NCI-H2196 (cell line): ENCODE results near the gene SCGB1A1.

Experiments
- DNase-seq: peaks from one replicate; lab custom pipeline; 2025; ENCODE audit not compliant: unreplicated experiment; lab: John Stamatoyannopoulos, UW

Gene SCGB1A1

DNA sequence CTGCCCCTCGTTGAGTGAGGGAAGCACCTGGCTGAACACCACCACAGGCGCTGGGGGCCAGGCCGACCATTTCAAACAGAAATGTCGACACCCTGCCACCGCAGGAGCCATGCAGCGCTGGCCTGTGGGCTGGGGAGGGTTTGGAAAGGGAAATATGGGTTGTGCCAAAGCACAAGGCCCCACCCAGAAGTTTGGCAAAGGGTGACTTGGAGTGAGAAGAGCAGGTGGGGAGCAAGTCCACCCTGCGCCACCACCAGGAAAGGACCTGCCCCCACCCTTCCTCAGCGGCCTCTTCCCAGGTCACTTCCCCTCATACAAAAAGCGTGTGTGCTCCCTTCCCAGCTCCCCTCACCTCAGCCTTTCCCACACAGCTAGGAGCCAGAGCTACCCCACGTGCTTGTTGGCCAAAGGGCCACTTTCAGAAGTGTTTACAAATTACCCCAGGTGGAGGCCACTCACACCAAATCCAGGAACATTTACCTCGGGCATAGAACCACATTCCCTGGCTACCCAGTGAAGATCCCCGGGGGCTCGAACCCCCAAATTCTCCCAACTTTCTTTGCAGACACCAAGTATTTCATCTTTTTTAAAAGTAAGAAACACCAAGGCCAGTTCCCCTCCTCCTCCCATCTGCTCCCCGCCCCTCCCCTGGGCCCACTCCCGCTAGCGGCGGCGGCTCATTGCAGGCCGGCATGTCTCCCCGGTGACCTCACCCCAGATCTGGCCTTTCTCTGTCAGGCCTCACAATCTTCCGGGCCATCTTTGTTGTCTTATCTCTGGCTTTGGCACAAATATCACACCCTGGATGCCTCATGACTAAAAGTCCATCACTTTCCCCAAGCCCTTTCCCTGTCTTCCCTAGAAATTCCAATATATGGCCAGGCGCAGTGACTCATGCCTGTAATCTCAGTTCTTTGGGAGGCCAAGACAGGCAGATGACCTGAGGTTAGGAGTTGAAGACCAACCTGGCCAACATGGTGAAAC lies 20.5 kb upstream of the SCGB1A1 start:
- no peak for DNase-seq

DNA sequence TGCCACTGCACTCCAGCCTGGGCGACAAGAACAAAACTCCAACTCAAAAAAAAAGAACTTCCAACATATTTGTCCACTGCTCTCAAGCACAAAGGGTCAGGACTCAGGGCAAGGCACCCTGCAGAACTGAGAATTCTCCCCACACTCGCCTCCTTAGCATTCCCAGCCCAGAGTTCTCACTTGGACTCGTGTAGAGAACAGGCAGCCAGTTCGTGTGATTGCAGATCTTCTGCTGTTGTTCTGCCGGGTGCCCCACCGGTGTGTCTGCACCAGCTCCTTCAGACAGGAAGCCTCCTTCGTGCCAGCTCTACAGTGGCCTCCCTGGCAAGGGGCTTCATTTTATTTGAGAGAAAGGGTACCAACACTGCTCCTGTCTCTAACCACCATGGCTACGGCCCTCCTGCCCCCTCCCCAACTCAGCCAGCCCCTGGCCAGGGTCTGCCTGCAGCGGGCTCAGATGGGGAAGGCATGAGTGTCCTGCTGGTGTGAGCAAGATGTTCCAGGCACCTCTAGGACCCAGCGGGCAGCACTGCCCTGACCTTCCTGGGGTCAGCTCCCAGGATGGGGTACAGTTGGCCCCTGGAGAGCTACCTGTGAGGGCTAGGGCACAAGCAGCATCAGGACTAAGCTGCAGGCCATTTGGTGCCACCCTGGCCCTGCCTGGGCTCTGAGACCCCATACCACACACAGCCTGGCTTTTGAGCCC lies 19.5 kb upstream of the SCGB1A1 start:
- no peak for DNase-seq

DNA sequence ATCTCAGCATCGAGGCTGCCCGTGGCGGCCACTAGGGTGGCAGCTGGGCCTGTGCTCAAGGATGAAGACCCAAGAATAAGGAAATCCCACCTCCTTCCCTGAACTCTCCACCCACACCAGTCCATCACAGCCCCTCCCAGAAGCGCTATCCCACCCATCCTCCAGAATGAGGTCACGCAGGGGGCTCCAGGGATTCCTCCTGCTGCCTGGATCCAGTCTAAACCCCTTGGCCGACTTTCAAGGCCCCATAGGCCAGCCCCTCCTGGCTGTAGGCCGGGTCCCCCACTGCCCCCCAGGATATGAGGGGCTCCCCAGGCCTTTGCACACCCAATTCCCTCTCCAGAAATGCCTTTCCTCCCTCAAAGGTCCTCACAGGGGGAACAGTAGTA lies 19.0 kb upstream of the SCGB1A1 start:
- no peak for DNase-seq

DNA sequence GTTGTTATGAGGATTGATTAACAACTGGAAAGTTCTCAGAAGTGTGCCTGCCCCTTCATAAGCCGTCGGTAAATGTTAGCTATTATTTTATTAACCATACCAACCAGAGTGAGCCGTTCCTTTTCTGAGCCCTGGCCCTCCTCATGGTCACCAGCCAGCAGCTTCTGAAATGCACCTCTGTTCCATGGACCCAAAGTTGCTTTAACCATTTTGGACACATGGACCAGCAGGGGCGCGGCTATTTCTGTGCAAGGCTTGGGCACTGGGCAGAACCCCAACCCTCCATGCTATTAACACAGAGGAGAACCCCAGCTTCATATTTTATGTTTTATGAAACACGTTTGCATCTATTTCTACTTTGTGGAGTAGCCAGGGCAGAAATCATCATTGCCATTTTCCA lies 18.6 kb upstream of the SCGB1A1 start:
- no peak for DNase-seq

- no peak for DNase-seq
Measured at GRCh38 chr11:62400760-62401159, 18.1 kb upstream of the SCGB1A1 start.

- DNase-seq, result no peak
Measured at GRCh38 chr11:62401356-62401755, 17.5 kb upstream of the SCGB1A1 start.

DNA sequence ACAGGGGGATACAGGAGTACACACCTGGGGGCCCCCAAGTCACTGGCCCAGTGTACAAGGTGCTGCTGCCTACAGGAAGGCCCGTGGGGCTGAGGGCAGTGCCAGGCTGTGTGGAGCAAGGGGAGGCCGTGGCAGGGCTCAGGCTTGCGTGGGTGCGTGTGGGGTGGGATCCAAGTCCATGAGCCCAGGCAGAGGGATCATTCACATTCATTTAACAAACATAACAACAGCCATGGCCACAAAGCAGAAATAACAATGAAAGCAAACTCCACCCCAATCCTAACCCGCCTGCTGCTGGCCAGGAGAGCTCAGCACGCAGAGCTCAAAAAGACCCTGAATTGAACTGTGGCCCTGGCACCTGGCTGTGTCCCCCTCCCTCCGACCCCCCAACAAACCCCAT lies 17.0 kb upstream of the SCGB1A1 start:
- no peak for DNase-seq

GRCh38 chr11:62402226-62402959 lies 16.4 kb upstream of the SCGB1A1 start:
- no peak for DNase-seq

DNA sequence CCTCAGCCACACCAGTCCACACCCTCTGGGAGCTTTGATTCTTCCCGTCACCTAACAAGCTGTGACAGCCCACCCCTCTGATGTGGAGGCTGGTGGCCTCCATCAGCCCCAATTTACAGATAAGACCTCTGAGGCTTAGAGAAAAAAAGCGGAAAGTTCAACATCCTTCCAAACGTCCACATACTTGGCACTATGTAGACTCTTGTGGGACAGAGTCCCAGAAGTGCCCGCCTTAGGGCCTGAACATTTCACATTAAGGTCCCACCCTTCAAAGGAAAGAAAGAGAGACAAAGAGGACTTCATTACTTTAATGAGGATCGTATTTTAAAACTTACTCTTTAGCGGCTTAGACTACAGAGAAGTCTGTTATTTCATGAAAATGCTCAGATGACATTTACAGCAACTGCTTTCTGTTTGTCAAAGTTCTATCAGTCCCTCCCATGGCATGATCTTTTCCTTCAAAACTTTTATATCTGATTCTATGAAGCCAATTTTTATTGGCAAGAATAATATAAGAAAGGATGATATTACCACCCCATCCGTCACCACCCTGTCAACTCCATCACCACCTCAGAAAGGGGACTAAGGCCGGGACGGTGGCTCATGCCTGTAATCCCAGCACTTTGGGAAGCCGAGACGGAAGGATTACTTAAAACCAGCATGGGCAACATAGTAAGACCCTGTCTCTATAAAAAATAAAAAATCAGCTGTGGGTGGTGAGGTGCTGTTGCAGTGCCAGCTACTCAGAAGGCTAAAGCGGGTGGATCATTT lies 15.7 kb upstream of the SCGB1A1 start:
- DNase-seq, result no peak

DNA sequence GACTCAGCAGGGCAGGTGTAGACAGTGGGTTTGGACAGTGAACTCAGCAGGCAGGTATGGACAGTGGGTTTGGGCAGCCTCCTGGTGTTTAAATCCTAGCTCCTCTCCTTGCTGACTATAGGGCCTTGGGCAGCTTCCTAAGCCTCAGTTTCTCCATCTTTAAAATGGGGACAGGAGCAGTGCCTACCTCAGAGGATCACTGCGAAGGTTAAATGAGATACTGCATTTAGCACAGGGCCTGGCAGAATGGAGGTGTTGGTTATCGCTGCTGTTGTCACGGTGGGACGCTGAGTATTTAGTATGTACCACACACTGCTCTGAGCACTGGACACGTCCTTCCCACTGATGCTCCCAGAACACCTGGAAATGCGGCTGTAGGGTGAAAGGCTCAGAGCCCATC lies 14.4 kb upstream of the SCGB1A1 start:
- DNase-seq, result no peak

DNA sequence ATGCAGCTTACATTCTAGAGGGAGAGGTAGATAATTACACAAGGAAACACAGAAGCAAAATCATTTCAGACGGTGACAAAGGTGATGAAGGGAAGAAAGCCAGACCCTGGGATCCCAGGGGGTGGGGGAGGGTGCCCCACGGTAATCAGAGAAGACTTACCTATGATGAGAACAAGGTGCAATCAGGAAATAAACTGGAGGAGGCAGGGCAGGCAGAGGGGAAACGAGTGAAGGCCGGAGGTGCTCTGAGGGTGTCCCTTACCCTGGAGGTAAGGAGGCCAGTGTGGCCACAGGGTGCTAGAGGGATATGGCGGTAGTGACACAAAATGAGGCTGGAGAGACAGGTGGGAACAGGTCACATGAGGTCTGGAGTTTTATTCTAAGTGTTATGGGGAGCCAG lies 13.9 kb upstream of the SCGB1A1 start:
- DNase-seq, result no peak

DNA sequence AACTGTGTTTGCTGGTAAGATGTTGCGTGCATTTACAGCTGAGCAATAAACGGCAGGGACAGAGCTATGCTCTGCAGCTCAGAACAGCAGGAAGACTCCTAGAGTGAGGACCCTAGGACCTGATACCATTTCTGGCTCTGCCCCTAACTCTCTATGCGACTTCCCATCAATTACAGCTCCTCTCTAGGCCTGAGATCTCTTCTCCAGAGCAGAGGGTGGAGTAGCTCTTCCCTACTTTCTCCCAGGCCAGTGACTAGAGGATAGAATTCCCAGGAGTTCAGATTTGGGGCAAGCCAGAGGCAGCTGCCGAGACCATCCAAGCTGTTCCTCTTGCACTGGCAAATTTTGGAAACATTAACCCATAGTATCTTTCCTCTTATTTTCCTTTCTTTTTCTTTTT lies 12.8 kb upstream of the SCGB1A1 start:
- DNase-seq, result no peak

DNA sequence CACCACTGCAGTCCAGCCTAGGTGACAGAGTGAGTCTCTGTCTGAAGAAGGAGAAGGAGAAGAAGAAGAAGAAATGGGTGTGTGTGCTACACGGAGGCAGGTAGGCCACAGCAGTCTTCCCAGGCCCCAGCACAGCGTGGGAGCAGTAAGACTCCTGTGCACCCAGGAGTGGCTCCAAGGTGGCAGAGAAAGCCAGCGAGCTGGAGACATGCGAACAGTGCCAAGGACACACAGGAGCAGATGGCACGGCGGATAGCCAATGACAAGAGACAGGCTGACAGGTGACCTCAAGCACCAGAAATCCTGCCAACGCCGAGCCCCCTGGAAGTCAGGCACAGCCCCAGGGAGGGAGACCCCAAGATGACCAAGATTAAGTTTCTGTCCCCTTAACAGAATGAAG lies 9.0 kb upstream of the SCGB1A1 start:
- DNase-seq, result no peak

DNA sequence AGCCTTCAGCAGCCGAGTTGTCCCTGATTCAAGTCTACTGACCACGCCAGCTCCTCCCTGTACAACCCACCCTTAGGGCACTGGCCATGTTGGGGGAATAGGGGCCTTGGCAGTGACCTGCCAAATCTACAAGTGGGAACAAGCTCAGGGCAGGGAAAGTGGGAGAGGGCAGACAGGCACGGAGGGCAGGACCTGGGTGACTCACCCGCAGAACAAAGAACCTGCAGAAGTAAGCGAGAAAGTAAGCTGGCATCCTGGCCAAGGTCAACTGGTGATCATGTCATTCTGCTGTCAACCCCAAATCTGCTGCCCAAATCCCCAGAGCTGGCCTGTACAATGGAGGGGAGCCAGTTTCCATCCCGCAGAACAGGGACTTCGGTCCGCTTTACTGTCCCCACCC lies 7.9 kb upstream of the SCGB1A1 start:
- no peak for DNase-seq

DNA sequence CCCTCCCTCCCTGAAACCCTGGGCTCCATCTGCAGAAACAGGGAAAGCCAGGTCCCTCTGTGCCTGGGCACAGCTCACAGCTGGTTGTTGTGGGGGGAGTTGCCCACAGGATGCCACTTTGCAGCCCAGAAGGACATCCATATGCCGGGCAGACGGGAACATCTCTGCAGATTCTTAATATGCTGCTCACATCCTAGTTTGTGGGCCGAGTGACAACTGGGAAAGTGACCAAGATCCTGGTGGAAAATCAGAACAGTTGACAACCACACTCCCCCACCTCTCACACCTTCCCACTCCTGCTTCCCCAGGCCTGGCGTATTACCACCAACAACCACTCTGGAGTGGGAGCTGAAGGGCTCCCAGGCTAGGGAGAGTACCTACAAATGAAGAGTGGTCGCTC lies 7.3 kb upstream of the SCGB1A1 start:
- no peak for DNase-seq

DNA sequence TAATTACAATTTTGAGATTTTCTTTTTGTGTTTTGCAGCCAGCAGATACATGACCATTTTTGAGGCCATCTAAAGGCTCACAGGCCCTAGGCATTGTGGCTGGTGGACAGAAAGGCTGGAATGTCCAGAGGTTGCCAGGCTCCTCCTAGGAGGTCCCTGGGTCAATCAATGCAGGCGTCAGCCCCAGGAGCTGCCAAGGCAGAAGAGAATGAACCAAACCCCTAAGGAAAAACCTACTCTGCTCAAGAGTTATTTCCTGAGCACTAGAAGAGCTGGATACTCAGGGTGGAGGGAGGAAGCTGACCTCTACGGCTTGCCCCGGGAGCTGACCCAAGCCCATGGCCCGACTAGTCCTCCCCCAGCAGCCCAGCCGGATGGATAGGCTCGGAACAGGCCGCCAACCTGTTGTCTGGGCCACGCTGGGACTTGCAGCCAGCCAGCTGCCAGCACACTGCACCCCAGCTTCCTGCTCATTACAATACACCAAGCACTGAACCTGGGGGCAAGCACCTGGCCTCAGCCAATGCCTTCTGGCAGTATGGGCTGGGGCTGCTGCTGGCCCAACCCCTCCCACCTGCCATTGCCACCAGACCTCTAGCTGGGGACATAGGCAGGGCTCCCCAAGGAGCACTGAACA lies 5.7 kb upstream of the SCGB1A1 start:
- DNase-seq, result no peak

GRCh38 chr11:62416596-62416995 lies 2.2 kb upstream of the SCGB1A1 start:
- no peak for DNase-seq

- DNase-seq, result no peak
Measured at GRCh38 chr11:62418136-62418535, 697 bp upstream of the SCGB1A1 start.

- no peak for DNase-seq
Measured at GRCh38 chr11:62419314-62419929, 589 bp downstream of the SCGB1A1 start.

DNA sequence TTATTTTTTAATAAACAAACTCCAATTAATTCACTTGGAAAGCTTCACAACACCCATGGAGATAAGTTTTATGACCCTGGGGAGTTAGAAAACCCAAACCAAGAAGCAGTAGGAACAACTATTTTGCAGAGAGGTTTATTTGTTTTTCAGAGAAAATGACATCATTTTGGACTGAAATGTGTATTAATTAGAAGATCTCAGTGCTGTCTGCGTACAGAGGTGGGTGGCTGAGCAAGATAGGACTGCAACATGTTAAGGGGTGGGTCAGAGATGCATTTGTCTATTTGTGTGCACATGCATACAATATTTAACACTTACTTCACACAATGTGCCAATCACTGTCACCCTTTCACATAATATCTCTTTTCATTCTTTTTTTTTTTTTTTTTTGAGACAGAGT lies 1.1 kb downstream of the SCGB1A1 start:
- DNase-seq, result no peak
